HG03439 (cell line): ENCODE measurements around the gene SRD5A1.

Source experiments
- ATAC-seq: cut with Tn5 transposase; IDR thresholded peaks from one replicate; pipeline ENCODE4 v1.9.1; 2021; ENCODE audit warnings: mild to moderate bottlenecking, moderate library complexity; ENCODE audit not compliant: unreplicated experiment

Gene SRD5A1

DNA sequence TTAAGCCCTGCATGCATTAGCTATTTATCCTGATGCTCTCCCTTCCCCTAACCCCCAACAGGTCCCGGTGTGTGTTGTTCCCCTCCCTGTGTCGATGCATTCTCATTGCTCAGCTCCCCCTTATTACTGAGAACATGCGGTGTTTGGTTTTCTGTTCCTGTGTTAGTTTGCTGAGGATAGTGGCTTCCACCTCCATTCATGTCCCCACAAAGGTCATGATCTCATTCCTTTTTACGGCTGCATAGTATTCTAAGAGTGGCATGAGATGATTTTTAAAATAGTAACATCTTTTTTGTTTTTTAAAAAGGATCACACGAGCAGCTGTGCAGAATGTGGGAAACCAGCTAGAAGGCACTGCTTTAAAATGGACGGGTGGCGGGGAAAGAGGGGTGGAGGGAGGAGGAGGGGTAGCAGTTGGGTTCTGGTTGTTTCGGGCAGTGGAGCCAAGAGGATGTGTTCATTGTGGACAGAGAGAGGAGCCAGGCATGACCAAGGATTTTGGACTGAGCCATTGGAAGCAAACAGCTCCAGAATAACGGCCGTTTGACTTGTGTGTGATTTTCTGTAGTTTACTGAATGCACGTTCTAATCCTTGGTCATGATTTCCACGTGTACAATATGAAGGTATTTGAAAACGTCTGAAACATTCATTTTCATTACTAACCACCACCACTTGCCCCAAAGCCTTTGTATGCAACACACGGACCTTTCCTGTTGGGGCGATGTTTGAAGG lies 78.3 kb downstream of the SRD5A1 start:
- ATAC-seq: no peak

DNA sequence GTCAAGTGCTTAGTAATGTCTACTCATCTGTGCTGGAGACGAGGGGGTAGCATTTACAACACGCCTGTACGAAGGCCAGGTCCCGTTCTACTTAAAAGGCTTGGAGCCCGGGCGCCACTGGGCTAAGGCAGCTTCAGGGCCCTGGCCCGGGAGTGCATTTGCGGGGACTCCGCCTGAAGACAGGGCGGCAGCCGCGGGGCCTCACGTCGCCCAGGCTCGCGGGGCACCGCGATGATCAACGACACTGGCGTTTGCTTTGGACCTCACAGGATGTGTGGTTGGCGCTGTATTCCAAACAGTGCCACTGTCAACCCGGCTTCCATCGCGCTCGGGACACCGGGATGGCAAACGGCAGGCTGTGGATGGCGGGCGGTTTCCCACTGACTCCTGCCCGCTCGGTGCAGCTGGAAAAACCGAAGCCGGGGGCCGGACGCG lies 78.9 kb downstream of the SRD5A1 start:
- peak; percentile 19 for ATAC-seq

DNA sequence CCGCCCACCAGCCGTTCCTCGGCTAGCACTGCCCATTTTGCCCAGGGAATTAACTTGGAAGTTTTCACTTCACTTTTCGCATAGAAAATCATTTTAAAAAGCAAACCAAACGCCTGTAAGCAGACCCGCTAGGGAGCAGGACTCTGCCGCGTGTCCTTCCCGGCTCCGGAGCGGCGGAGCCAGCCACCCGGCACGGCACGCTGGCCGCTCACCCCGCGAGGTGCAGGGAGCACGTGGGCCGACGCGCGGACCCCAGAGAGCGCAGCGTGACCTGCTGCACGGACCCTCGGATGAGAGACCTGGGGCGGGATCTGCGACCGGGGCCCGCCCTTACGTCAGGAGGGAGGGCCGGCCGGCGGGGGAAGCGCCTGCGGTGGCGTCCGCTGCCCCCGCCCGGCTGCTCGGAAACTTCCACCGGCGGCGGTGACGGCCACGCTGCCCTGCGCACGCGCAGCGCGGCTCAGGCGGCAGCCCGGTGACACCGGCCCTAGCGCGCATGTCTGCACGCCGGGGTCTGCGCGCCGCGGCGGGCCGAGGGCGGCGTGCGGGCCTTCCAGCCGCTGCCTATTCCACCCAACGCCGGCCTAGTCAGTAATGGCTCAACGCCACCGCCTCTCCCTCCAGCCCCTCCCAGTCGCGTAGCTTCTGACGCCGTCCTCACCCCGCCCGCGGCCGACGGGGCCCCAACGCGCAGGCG lies 79.5 kb downstream of the SRD5A1 start:
- ATAC-seq: peak; percentile 65

DNA sequence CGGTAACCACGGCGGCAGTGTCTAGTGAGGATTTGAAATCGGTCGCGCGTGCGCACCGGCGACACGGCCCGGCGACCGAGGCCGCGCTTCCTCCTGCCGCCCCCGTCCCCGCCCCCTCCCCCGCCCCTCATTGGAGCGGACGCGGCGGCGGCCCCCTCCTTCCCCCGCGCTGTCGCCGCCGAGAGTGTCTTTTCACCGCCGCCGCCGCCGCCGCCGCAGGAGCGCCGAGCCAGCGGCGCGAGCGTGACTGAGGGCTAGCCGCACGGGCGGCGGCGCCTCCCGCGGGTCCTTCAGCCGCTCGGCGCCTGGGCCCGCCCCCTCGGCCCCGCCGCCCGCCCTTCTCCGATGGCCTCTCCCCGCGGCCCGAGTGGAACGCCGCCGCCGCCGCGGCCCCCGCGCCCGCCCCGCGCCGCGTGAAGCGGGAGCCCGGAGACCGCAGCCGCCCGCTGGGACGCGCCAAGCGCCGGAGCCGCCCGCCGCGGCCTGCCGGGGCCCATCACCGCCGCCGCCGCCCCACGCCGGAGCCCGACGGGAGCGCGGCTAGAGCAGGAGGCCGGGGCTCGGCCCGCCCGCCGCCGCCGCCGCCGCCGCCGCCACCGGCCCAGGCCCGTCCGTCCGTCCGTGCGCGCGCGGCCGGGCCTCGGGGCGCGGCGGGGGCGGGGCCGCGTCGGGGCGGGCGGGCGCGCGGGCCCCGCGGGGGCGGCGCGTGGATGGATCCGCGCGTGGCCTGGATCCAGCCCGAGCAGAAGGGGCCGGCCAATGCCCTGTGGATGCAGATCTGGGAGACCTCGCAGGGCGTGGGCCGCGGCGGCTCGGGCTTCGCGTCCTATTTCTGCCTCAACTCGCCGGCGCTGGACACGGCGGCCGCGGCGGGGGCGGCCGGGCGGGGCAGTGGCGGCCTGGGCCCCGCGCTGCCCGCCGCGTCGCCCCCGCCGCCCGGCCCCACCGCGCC lies 80.3 kb downstream of the SRD5A1 start, which contains the start of gene TENT4A:
TENT4A (plus strand) TSS at position 159 of the 952 bp plus-strand sequence; CDS start at position 711, 552 bp downstream.
- peak; percentile 26 for ATAC-seq

- ATAC-seq: no peak
Measured at GRCh38 chr5:6714226-6715041, 81.2 kb downstream of the SRD5A1 start.

GRCh38 chr5:6715271-6715670 lies 82.0 kb downstream of the SRD5A1 start:
- no peak for ATAC-seq

GRCh38 chr5:6715758-6716628 lies 82.8 kb downstream of the SRD5A1 start:
- no peak for ATAC-seq

DNA sequence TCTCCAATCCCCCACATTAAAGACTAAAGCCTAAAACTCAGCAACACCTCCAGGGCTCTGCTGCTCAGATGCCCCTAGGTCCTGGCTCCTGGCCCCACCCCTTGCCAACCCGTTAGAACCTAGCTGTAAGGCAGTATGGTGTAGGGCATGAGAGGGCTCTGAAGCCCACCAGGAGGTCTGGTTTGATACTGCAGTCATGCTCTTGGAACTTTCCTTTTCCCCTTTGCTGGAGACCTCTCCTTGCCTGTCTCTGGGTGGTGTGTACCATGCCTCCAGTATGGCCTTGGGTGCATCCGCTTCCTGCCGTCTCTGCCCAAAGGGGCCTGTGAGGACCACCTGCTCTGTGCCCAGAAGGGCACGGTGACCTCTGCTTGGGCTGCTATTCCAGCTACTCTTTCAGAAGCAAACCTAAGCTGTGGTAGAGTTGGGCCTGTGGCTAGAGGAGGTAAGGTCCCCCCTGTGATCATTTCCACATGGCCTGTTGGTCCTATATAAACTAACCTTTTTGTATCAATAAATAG lies 83.4 kb downstream of the SRD5A1 start:
- no peak for ATAC-seq

DNA sequence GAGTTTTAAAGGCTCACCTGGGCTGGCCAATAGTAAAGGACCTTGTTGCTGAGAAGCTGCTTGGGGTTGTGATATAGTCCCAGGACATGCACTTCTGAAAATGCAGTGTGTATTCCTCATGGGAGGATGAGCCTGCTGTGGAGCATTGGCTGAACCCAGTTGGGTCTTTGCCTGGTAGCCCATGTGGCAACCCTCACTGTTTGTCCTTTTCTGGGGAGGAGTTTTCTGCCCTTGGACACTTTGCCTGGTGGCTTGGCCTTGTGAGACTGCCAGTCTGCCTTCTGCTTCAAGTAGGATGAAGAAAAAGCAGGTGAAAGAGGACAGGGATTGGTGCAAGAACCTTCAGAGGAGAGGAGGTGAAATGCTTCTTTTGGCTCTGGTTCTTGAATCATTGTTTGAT lies 84.0 kb downstream of the SRD5A1 start:
- ATAC-seq: no peak

GRCh38 chr5:6717687-6718086 lies 84.4 kb downstream of the SRD5A1 start:
- ATAC-seq: no peak

DNA sequence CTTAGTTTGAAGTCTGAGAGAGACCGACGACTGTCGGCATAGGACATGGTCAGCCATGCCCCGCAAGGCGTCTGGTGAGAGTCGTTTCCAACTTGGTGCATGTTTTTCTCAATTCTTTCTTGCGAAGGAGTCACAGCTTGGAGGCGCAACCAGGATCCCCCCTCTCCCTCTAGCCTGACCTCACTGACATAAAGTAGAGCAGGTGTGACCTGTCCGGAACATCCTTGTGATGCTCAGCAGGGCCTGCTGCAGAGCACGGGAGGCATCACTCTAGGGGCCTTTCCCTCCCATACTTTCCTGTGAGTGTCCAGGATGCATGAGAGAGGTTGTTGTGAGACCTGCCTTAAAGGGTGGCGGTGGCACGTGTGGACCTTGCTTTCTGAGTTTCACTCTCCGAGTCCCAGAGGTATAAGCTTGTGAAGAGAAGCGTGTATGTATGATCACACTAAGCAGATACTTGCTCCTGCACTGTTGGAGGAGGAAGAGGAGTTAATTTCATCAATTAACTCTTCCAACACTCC lies 85.0 kb downstream of the SRD5A1 start:
- no peak for ATAC-seq

GRCh38 chr5:6718718-6719117 lies 85.5 kb downstream of the SRD5A1 start:
- no peak for ATAC-seq

DNA sequence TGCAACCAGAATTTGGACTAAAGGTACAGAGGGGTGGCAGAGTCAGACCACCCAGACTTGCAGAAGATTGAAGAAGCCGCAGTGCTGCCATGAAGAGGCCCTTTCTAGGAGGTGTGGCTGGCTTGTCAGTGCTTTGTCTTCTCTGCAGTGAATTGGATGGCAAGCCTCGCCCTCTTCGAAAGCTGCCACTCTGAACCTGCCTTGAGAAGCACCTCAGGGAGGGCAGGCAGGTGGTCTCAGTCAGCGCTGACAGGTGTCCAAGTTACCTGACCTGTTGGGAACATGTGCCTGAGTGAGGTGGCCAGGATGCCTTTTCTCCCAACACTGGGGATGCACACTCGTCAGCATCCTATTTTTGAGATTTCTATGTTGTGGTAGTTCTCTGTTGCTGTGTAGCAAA lies 86.2 kb downstream of the SRD5A1 start:
- ATAC-seq: no peak

DNA sequence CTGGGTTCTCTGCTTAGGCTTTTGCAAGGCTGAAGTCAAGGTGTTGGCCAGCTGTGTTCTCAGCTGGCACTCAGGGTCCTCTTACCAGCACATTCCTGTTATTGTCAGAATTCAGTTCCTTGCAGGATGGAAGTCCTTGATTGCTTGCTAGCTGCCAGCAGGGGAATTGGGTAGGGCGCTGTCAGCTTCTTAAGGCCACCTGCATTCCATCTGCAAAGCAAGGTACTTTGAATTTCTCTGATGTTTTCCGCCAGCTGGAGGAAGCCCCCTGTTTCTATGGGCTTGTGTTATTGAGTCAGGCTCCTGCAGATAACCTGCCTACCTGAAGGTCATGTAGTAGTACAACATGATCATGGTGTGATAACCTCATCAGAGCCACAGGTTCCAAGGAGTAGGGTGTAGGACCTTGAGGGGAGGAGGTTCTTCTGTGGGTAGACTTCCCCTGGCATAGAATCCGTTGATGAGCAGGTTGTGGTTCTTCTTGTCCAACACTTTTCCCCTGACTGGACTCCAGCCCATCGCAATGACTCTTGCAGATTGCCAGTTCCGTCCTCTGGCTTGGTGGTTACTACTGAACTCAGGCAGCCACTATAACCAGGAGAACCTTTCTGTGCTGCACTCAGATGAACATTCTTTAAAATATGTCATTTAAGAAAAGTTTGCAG lies 86.8 kb downstream of the SRD5A1 start:
- ATAC-seq: no peak

DNA sequence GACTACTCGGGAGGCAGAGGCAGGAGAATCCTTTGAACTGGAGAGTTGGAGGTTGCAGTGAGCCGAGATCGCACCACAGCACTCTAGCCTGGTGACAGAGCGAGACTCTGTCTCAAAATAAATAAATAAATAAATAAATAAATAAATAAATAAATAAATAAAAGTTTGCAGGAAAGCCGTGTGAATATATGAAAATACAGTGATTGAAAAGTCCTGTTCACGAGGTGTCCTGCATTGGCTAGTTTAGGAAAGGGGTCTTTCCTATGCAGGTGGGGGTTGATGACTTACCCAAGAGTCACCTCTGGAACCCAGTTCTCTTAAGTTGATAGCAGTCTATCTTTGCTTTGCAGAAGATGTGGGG lies 87.3 kb downstream of the SRD5A1 start:
- ATAC-seq: no peak

DNA sequence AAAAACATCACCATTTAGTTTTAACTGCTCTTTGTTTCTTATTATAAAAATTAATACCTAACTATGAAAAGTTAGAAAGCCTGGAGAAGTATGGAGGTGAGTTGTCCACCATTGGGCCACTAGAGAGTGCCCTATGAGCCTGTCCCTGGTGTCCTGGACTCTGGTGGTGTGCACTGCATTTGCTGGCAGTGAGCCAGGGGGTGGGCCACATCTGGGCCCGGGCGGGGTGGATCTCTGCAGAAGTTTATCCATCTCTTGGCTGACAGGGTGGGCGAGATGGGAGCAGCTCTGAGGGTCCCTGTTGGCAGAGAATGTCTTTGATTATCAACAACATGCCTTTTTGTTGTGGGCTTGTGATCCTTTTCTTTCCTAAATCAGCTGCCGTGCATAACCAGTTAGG lies 88.2 kb downstream of the SRD5A1 start:
- ATAC-seq: no peak

DNA sequence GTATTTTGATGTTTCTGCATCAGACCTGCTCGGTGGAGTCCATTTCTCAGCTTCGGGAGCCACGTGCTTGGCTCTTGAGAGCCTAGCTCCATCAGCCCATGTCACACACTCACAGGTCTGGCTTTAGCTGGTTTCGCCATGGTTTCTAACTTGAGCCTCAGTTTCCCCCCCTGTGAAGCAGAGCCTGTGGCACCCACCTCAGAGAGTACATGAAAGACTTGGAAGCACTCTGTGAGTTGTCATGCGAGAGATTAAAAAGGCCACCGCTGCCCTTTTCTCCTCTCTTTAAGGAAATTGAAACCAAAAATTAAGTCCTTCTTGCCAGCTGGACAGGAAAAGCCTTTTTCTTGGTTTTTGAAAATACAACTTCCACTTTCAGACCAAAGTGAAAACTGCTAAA lies 88.8 kb downstream of the SRD5A1 start:
- no peak for ATAC-seq

DNA sequence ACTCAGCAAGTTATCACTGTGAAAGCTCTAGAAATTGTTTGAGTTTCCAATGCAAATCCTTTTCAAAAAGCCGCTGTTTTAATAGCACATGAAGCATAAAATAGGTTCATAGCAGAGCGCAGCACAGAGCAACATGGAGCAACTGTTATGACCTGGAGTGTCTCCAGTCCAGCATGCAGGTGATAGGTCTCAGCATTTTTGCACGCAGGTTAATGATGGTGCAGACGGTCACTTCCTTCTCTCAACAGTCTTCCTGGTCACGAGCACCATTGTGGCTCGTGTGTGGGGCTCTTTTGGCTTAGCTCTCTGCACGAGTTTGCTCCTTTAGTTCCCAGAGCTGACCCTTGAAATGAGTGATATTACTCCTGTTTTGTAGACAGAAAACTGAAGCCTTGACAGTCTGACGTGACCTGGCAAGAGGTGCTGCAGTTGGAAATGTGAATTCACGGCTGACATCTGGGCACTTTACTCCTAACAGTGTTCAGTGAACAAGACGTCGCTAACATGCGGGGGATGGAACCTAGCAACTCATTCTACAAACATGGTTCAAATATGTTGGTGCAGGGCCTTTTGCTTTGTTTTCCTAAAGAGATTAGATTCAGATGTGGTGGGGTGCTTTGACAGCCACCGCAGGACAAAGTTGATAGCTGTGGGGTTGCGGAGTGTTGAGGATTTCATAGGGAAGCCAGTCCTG lies 90.0 kb downstream of the SRD5A1 start:
- ATAC-seq: no peak
